GM18873 (cell line): Measurements from ENCODE around the gene PTPN3.

Experiments used
- ATAC-seq: cut with Tn5 transposase; IDR thresholded peaks from one replicate; pipeline ENCODE4 v1.9.1; 2021; ENCODE audit warnings: mild to moderate bottlenecking, moderate library complexity, moderate number of reproducible peaks; ENCODE audit not compliant: unreplicated experiment, low FRiP score

PTPN3 gene

DNA sequence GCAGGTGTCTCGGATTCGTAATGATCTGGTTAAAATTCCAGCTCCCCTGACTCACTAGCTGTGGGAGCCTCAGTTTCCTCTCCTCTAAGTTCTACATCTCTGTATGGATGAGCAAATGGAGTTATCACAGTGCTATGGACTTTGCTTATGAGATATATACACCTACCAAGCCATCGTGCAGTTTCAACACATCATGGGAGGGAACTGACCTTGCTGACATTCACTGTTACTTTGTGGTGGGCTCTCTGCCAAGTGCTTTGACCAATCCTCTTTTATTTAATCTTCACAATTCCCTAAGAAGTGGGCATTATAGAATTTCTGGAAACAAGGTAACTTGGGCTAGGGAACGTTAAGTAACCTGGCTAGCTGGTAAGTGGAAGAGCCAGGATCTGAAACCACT is 70.2 kb downstream of the PTPN3 start:
- ATAC-seq, result no peak

DNA sequence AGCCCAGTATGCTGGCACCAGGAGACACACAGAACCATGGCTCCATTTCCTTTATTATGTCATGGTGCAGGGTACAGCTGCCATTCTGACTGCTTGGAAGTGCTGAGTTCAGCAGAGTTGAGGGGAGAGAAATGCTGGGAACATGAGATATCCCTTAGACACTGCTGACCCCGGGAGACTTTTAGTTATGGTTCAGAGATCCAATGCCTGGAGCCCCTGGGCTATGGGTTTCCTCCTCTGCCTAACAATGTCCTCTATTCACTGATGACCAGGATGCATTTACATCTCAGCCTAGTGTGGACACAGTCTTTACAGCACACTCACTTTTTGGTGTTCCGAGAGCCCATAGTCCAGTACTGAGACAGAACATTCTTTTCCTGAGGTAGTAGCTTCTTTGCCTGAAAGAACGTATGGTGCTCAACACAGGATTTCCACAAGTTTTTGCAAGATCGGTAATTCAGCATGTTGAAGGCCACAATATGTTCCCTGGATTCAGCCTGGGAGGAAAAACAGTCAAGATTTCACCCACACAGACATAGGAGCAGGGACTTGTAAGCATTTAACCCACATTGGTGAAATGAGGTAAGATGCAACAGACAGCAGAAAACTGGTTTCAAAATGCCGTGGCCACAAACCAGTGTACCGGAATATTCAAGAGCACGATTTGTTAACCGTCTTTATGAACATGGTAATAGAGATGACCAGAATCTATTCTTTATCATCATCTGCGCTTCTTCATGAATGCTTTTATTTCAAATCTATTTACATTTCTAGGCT is 71.3 kb downstream of the PTPN3 start:
- no peak for ATAC-seq

DNA sequence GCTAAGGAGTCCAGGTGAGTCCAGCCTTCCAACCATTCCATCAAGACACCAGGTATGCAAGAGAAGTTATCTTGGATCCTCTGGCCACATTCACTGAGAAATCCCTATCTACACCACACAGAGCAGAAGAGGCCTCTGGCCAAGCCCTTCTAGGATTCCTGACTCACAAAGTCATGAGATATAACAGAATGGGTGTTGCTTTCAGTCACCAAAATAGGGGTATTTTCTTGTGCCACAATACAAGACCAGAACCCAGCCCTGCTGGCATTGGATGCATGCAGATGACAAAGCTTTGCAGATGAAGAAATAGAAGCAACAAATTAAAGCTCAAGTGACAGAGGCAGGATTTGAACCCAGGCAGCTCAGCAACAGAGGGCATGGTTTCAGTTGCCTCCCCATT is 73.5 kb downstream of the PTPN3 start:
- ATAC-seq, result no peak

DNA sequence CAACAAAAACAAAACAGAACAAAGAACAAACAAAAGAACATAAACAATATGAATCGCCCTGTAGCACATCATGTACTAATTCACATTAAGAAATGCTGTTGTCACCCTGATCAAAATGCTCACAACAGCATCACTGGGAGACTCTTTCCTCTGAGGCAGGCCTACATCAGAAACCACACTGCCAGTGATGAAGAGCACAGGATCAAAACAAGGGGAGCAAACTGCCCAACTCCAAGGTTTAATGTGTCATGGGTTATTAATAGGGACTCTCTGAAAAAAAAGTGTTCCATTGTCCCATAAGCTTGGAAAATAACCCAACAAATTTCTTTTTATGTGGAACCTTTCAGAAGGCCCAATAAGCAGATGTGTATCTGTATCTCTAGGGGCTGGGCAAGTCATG is 74.2 kb downstream of the PTPN3 start:
- ATAC-seq, result no peak

DNA sequence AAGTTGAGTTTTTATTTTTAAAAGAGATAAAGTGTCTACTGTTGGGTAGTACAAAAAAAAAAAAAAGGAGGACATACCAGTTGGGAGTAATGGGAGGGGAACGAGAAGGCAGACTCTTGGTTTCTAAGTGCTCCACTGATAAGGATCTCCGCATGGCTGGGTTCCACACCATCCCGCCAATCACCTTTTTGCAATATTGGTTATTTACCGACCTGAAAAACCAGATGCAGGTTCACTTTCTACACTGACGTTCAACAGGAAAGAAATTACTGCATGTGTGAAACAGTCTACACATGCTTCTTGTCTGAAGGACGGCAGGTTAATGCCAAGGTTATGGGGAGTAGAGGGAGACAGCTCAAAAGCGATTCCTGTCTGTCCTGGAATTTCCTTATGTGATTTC is 75.5 kb downstream of the PTPN3 start:
- peak; percentile 86 for ATAC-seq

DNA sequence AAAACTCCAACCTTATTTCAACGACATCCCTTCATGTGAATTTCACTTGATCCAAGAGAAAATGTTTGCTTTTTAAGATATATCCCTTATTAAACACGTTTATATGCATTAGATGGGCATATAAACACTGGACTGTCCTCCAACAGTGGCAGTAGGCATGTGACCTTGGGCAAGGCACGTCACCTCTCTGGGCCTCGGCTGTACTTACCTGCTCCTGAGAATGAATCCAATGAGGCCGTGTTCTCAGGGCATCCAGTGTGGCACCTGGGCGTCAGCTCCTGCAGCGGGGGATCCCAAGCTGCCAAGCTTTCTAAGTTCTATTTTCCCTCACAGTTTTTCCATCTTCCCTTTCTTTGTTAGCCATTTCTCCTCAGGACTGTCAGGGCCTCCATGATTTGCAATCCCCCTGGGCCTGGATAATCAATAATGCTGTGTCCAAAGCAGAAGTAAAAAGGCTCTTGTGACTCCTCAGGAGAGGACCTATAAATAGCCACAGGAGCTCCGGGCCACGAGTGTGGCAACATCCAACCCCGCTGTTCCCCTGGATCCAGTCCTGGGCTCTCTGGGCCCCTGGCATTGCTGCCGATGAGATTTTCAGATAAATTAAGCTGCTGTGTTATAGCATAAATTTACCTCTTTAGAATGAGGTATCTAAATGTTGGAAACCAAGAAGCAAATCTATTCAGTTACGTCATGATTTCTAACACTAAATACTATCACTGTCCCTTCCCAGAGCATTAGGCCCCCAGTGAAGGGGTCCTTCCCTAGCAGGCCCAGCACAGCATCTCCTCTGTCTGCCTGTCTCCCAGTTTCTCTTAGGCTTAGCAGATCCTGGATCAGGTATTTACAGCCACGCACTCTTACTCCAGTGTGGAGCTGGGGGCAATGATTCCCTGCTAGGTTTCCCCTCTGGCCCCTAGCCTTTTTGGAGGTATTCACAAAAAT is 76.8 kb downstream of the PTPN3 start:
- ATAC-seq, result no peak

DNA sequence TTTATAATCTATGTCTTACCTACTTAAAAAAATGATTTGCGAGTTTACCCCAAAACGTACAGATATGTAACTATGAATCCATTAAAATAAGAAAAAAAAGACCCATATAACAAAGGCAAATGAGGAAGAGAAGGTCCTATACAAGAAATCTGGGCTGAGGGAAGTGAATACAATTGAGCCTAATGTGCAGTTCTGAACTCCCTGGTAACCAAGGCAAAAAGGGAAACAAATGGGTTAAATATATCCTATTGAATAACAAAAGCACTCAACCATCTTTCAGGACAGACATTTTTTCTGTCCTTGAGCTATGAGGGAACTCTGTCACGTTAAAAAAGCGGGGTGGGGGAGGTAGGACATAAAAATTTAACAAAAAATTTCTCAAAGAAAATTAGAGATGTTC is 78.6 kb downstream of the PTPN3 start:
- ATAC-seq, result no peak

DNA sequence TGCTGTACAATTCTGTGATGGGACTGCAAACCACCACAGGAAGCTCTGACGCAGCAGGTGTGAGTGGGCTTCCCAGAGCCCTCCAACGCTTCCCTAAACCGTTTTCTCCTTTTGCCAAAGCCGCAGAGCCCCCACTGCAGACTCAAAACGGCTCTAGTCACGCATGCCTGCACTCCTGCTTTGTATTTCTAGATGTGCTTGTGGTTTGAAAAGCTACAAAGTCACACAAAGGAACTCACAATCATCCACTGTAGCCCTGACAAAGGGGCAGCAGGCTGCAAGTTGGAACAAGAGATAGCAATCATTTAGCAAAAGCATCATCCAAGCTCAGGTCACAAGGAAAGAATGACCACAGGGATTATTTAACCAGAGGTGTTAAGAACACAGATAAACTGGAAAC is 79.3 kb downstream of the PTPN3 start:
- ATAC-seq, result no peak

DNA sequence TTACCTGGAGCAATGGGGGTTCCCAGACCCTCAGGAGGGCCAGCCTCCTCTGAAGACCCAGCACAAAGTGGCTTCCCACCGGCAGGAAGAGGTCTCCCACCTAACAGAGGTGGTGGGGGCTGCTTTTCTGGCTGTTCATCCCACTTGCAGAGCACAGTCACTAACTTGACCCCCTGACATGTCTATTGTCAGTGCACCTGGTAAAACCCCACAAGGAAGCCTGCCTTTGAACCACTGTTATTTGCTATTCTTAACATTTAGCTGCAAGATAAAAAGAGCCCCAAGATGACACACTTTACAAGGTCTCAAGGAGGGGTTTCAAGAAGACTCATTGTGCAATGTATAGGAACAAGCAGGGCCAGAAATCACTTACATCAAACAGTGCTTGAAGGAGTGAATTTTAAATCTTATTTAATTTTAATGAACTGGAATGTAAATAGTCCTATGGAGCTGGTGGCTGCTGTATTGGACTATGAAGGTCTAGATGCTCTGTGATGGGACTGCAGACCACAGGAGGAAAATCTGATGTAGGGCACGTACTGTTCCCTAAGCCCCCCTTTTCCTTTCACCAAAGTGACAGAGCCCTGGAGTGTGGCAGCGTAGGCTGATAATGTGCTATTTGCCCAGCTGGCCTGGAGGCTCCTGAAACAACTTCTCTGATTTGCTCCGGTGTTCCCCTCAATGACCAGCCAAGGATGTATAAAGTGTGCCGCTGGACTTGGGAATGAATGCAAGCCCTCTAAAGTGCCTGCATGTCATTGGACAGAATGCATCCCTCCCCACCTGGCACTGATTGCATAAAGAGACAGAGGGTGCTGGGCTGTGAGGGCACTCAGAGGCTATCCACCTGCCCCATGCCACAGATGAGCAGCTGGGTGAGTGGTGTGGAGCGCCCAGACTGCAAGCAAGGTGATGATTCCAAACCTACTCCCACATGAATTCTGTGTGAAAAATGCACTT is 80.2 kb downstream of the PTPN3 start:
- ATAC-seq, result no peak

DNA sequence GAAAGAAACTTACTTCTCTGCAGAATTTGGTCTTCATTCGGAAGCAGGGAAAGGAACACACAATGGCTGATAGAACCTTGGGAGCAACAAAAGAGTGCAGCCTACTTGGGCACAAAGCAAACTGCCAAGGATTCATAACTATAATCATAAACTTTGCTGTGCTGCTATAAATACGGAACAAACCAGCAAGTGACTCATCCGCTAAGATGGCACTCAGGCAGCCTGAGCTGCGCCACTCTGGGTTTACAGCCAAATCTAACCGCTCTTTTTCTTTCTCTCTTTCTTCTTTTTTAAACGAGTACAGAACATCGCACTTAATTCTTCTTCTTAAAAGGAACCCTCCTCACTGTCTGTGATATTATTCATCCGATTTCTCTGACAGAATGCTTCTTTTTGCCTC is 81.1 kb downstream of the PTPN3 start:
- no peak for ATAC-seq

DNA sequence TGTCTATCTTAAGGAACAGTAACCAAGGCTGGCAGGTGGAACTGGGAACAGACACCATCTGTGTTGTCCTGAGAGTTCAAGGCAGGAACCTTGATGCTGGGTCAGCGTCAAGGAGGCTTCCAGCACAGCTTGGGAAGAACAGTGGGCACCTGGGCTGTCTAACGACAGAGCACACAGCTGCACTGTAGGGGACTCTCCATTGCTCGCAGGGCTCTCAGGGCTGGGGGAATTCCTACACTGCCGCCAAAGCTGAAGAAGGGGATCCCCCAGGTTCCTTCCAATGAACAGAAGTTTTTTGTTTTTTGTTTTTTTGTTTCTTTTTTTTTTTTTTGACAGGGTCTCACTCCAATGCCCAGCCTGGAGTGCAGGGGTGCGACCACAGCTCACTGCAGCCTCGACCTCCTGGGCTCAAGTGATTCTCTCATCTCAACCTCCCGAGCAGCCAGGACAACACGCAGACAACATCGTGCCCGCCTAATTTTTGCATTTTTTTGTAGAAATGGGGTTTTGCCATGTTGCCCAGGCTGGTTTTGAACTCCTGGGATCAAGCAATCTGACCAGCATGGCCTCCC is 81.9 kb downstream of the PTPN3 start:
- ATAC-seq, result peak; percentile 54

DNA sequence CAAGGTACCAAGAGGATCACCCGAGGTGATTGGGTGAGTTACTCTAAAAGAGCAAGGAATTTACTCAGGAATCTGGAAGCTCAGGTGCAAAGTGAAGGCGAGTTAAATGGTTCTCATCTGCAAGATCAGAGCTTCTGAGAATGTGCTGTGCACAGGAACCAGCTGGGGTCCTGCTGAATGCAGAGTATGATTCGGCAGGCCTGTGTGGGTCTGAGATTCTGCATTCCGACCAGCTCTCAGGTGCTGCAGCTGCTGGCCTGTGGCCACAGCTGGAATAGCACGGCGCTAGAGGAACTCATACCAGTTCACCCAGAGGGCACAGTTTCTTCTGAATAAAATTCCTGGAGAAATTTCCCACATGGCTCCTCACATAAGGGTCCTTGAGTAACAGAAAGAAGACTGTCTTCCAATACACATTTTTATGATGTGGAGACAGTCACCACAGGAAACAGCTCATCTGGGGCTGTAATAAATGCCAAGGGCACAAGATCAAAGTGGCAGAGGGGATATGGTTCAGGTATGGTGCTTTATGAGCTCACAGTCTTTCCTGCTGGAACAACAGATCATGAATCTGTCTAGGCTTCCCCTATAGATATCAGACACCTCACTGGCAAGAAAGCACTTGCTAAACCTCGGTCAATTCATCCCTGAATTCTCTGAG is 83.9 kb downstream of the PTPN3 start:
- no peak for ATAC-seq

DNA sequence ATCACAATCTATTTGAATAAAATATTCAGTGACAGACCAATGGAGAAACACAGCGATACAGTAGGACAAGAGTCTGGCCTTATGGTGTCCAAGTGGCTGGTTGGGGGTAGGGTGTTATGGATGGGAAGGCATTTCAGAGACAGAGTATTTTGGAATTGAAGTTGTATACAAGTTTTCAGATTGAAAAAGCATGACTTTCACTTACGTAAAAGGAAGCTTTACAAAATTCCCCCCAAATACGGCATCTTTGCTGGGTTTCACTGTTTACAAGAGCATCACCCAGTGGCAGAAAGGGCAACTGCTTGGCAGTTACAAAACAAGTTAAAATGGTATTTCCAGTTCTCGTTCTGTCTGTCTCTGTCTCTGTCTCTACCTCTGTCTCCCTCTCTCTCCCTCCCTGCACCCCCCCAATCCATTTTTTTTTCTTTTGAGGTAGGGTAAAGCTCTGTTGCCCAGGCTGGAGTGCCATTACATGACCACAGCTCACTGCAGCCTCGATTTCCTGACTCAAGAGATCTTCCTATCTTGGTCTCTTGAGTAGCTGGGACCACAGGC is 86.2 kb downstream of the PTPN3 start:
- ATAC-seq, result peak; percentile 31

DNA sequence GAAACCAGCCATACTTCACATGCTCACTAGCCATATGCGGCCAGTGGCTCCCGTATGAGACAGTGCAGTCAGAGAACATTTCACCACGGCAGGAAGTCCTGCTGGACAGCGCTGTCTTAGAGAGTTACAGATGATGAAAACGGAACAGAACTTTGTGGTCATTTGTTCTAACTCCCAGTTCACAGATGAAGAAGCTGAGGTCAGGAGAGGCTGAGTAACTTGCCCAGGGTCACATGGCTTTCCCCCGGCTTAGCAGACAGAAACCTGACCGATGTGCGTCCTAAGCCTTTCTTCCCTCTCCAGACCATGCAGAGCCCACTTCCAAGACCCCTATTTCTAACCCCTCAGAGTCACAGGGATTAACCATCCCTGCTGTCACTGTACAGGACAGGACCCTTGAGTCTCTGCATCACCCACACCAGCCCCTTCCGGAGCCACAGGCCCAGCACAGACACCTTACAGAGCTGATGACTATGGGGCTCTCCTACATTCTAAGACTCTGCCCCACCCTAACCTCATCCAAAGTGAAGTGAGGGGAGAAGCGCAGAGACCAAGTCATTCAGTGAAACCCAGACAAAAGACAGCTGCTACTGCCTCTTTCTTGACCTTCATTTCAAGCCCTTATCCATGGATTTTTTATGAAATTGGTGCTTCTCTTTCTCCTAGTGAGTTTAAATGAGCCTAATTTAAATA is 86.9 kb downstream of the PTPN3 start:
- ATAC-seq, result peak; percentile 80

DNA sequence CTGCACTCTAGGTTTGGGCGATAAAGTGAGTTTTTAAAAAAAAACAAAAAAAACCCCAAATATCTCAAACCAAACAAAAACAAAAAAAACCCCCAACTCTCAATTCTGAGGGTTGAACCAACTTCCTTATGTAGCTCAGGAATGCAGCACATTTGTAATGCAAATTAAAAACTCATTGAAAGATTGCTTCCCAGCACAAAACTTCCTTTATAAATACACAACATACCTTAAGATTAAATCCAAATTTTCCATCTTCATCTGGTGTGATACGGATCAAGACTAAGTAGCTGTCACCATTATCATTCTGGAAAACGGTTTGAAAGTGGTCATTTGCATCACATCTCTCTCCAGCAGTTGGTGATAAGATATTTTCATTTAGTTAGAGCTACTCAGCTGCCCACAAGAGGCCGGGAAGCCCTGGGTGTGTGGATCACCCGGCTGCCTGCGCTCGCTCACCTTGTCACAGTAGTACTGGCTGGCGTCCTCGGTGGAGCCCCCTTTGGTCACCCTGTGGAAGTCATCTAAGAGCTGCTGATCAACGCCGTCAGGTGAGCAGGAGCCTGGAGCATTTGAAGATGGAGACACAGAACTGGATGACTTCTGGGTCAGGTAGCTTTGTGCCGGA is 88.2 kb downstream of the PTPN3 start:
- no peak for ATAC-seq

DNA sequence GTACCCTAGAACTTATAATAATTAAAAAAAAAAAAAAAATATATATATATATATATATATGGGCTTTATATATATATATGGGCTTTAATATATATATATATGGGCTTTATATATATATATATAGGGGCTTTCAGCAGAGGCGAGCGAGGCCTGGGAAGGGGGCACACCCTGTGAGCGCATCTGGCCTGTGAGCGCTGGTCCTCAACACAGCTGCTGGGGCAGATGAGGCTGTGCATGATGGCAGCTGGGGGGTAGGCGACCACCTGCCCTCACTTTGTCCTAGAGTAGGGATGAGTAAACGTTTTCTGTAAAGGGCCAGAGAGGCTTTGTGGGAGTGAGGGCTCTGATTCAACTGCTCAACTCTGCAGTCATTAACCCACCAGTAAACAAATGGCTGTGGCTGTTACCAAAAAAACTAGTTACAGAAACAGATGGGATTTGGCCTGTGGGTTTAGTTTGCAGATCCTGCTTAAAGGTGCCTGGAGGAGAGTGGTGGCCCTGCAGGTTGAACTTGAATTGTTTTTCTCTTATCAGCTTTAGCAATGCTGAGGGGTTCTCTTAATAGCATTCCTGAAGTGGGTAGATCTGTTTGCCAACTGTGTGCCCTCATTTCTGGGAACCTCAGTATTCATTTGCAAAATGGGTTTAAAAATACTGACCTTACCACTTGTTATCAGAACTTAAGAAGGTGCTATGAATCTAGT is 89.2 kb downstream of the PTPN3 start:
- no peak for ATAC-seq

DNA sequence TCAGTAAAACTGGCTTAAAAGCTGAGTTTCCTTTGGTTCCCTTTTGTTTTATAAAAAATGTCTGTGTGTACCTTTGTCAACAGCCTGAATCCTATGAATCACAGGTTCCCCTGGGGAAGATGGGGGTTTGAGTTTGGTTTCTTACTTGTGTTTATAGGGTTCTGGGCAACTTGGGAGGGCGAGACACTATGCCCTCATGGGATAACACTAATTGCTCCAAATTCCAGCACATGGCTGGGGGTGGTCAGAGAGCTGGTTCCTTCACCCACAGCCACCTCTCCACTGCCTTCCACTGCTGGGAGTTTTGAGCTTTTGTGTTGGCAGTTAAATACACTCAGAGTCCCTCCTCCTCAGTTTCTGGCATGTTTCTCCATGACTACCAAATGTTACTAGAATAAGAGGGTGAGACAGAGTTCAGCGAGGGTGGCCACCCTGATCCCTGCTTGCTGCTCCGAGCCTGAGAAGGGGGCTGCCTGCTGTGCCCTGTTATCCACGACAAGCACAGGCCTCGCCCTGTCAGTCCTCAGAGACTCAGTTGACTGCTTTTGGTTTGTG is 94.3 kb downstream of the PTPN3 start:
- ATAC-seq, result no peak
